TTC549 (cell line): ENCODE measurements around the gene TMIGD1.
"Not testable (repeated sequence)": the region's sequence is repeated elsewhere in the genome, so short reads cannot be mapped to it uniquely, and the experiment has no call there.

Experiments used
- FAIRE-seq: peaks from 2 replicates; lab custom pipeline; 2012; peaks lifted over from hg19 to GRCh38; lab: Jason Lieb, UNC

Gene TMIGD1

DNA sequence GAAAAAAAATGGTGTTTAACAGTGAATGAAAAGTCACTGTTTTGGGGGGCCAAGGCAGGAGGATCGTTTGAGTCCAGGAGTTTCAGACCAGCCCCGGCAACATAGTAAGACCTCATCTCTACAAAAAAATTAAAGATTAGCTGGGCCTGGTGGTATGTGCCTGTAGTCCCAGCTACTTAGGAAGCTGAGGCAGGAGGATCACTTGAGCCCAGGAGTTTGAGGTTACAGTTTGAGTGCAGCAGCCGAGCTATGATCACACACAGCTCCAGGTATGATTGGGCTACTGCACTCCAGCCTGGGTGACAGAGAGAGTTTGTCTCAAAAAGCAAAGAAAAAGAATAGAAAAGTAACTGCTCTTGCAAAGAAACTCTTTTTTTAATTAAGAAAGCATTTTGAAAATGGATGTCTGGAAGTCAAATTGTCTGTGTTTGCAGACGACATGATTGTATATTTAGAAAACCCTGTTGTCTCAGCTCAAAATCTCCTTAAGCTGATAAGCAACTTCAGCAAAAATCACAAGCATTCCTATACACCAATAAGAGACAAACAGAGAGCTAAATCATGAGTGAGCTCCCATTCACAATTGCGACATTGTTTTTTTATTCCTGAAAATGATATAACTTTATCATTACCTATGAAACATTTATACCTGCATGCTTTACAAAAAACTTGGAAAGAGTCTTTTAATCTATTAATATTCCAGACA is 24.4 kb upstream of the TMIGD1 start:
- FAIRE-seq = no peak

DNA sequence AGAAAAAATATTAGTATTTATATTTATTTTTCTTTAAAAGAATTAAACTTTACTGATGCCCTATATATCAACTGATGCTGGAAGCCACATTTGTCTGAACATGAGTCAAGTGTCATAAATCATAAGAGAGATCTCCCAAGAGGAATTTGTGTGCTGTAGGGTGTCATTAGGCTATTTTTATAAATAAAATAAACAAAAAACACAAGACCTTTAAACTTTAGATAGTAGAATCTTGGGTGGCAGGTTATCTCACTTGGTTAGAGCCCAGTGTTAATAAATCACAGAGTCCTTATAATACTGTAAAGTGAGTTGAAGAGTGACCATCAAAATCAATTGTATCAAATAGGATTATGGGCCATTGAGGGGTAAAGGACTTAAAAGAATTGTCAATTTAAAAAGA is 23.6 kb upstream of the TMIGD1 start:
- FAIRE-seq = no peak

DNA sequence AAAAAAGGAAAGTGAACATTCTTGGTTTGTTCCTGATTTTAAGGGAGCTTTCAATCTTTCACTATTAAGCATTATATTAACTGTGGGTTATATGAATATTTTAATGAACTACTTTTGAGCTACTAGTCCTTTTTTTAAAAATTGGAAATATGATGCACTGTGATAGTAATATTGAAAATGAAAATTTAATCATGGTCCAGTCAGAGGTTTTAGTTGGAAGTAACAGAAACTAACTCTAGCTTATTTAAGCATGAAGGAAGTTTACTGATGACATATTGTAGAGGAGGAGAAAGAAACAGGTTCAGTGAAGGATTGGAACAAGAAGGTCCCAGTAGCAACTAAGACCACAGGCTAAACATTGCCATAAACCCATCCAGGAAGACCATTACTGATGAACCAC is 20.8 kb upstream of the TMIGD1 start:
- FAIRE-seq = no peak

DNA sequence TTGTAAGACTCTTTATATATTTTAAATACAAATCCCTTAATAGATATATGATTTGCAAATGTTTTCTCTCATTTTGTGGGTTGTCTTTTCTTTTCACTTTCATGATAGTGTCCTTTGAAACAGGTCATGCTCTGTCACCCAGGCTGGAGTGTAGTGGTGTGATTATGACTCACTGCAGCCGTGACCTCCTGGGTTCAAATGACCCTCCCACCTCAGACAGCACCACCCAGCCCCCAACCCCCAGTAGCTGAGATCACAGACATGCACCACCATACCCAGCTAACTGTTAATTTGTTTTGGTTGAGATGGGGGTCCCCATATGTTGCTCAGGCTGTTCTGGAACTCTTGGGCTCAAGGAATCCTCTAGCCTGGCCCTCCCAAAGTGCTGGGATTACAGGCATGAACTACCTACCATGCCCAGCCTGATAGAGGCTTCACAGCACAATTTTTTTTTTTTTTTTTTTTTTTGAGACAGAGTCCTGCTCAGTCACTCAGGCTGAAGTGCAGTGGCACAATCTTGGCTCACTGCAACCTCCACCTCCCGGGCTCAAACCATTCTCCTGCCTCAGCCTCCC is 18.5 kb upstream of the TMIGD1 start:
- FAIRE-seq = no peak

DNA sequence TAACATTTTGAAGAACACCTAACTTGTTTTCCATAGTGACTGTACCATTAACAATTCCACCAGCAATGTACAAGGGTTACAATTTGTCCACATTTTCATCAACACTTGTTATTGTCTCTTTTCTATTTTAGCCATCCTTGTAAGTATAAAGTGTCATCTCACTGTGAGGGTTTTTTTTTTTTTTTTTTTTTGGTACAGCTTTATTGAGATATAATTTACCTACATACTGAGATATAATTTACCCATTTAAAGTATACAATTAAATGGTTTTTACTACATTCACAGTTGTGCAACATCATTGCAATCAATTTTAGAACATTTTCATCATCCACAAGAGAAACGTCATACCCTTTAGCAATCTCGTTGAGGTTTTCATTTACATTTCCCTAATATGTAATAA is 17.9 kb upstream of the TMIGD1 start:
- FAIRE-seq = no peak

DNA sequence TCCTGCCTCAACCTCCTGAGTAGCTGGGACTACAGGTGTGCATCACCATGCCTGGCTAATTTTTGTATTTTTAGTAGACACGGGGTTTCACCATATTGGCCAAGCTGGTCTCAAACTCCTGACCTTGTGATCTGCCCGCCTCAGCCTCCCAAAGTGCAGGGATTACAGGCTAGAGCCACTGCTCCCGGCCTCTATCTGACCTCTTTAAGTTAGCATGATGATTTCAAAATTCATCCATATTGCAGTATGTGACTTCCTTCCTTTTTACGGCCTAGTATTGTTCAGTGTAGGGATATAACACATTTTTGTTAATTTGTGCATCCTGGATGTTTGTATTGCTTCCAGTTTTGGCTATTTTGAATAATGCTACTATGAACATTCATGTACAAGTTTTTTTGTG is 17.4 kb upstream of the TMIGD1 start:
- not testable (repeated sequence) for FAIRE-seq

DNA sequence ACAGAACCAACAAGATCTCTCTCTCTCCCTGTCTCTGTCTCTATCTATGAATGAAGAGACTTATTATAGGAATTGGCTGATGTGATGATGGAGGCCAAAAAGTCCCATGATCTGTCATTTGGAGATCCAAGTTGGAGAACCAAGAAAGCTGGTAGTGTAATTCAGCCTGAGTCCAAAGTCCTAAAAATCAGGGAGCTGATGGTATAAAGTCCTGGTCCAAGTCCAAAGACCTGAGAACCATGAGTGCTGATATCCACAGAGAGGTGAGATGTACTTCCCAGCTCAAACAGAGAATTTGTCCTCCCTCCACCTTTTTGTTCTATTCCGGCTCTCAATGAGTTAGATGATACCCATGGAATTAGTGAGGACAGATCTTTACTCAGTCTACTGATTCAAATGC is 15.4 kb upstream of the TMIGD1 start:
- no peak for FAIRE-seq

DNA sequence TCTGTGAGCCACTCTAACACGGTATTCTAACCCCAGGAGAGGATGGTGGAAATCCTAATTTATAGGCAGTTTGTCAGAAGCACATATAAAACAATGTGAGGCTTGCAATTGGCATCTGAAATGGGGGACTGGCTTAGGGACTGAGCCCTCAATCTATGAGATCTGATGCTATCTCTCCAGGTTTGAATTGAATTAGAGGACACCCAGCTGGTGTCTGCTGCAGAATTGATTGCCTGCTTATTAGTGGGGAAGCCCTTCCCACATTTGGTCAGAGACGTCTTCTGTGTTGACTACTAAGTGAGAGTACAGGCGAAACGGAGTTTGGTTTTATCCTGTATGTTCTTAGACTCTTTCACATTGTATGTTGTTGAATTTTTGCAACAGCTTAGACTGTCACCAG is 13.6 kb upstream of the TMIGD1 start:
- no peak for FAIRE-seq

DNA sequence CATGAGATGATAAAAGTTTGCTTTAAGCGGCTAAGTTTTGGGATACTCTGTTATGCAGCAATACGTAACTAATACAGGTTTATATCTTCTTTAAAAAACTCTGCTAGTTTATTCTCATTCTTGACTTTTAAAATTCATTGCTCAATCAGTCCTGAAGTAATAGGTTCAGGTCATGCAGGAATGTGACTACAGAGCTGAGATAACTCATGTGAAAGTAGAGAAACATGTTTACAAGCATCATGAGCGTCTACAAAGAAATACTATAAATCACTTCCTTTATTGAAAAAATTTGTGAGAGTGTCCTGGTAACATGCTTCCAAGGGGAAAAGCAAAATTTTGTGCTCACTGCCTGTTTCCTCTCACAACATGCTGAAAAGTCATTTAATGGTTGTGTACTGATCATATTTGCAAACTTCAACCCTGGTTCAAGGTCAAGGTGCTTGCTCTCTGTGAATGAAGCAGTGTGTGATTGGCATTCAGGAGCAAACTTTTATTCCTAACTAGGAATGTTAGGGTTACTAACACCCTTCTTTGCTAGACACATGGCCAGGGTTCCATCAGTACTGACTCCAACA is 12.5 kb upstream of the TMIGD1 start:
- no peak for FAIRE-seq

DNA sequence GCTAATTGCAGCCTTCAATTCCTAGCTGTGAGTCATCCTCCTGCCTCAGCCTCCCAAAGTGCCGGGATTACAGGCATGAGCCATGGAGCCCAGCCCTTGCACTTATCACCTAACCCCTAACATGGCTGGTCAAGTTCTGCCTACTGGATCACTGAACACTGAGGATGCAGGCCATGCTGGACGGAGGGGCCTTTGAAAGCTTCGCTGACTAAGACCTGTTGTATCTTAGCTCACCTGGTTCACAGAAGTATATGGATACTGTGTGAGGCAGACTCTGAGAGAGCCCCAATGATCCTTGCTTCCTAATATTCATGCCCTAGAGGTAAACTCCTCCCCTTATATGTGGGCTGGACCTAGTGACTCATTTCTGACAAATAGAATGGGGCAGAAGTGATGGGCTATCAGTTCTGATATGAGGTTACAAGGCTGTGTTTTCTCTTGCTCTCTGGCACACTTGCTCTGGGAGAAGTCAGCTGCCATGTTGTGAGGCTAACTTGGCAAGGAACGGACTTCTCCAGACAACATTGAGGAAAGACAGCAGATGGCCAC is 11.7 kb upstream of the TMIGD1 start:
- FAIRE-seq = no peak

DNA sequence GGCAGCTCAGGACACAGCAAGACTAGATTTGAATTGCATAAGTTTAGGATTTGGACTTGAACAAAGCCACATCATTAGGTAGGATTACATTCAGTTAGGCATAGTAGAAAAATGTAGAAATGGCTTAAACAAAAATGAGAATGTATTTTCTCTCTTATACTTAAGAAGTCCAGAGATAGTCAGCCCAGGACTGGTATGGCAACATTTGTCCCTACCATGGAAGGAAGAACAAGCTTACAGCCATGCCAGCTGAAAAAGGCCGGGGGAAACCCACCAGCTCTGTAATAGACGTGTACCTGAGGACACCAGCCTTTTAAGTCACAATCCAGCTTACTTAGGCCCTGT is 11.2 kb upstream of the TMIGD1 start:
- FAIRE-seq = no peak

DNA sequence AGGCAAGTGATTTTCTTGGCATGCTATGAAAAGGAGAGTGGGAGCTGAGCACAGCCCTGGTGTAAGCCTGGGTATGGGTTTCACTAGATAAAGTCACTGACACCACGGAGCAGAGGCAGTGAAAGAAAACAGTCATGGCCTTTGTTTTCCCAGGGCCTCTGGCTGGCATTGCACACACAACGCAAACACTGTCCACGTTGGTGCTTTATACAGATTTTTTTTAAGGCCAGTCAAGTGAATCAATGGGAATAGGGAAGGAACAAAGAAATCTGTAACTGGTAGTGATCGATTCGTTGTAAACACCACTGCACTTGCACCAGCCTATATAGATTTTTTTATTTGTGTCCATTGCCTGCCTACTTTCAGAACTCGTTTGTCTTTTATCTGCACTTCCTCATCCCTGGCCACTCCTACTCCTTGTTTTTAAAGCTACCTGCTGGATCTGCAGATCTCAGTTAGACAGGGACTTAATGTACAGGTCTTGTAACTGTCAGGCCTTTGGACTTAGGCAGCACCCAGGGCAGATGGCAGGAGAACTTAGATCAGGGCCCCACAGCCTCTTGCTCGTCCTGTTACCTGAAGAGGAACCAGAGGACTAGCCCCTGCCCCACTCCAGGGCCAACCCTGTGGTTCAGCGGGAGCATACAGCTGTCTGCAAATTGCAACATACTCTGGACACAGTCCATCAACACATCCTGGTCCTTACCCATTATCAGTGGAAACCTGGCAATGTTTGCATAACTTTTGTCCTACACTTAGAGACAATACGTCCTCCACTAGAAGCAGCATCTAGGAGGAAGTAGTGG is 10.6 kb upstream of the TMIGD1 start:
- FAIRE-seq = no peak

DNA sequence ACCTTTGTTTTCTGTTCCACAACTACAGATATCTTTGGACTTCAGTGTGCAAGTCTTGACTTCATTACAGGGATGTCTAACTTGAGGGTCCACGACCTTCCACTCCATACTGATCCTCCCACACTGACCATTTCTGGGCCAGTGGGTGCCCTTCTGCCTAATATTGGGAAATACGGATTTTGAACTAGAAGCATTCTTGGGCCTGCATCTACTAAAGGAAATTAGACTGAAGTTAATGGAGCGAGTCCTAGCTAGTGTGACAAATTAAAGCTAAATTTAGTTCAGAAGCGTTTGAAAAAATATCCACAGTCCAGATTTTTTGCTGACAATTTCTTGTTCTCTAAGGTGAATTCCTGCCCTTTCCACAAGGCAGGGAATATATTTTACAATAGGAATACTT is 9.9 kb upstream of the TMIGD1 start:
- FAIRE-seq = no peak

DNA sequence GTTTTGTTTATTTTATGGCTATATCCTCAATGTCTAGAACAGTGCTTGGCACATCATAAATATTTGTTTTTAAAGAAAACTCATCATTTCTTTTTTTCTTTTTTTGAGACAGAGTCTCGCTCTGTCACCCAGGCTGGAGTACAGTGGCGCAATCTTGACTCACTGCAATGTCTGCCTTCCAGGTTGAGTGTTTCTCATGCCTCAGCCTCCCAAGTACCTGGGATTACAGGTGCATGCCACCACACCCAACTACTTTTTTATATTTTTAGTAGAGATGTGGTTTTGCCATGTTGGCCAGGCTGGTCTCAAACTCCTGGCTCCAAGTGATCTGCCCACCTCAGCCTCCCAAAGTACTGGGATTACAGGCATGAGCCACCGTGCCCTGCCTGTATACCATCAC is 9.4 kb upstream of the TMIGD1 start:
- not testable (repeated sequence) for FAIRE-seq

DNA sequence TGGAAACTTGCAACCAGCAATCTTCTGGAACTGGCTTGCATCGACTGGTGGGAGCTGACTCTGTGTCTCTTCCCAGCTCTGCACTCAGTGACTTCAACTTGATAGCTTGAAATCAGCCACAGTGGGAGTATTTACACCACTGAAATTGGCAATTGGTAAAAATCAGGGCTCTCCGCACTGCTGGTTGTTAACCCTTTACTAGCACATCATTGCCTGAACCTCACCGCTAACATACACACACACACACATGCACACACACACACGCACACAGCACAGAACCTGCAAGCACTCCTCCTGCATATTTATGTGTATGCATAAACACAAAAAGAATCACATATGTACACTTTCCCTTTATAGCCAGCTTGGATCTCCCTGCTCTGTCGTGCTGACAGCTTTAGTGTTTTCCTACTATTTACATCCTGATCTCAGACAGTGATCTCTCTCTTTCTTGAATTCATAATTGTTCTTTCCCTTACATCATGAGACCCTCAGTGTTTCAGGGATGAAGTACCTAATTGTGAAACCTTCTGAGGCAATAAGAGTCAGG is 7.9 kb upstream of the TMIGD1 start:
- FAIRE-seq = no peak

DNA sequence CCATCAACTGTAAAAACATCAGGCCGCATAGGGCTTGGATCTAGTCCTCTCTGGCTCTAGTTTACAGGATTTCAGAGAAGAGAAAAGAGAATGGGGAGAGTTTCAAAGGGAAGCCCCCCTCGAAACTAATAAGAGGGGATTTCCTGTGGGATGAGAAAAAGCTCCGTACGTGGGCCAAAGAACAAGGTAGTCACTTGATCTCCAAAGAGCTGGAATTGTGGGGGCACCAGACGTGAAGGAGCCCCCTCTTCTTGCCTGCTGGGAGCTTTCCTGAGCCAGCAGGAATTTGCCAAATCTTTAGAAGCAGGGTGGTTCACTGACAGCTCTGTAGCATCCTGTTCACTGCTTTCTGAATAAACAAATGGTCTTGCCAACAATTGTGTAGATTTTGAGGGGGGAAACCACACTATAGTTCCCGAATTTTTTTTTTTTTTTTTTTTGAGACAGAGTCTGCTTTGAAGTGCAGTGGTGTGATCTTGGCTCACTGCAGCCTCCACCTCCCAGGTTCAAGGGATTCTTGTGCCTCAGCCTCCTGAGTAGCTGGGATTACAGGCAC is 7.0 kb upstream of the TMIGD1 start:
- FAIRE-seq = no peak

DNA sequence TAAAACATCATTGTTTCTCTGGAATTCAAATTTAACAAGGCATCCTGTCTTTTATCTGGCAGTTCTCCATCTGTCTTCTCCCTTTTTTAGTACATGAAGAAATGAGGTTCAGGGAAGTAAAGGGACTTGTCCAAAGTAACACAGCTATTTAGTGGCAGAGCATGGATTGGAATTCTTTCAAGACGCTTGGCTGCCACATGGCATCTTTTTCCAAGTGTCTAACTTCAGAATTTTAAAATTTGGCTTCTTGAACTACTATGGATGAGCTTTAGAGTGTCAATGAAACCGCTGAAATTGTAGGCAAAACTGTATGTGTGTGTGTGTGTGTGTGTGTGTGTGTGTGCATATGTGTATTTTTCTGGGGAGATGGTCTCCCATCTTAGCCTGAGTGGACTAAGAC is 5.2 kb upstream of the TMIGD1 start:
- no peak for FAIRE-seq

DNA sequence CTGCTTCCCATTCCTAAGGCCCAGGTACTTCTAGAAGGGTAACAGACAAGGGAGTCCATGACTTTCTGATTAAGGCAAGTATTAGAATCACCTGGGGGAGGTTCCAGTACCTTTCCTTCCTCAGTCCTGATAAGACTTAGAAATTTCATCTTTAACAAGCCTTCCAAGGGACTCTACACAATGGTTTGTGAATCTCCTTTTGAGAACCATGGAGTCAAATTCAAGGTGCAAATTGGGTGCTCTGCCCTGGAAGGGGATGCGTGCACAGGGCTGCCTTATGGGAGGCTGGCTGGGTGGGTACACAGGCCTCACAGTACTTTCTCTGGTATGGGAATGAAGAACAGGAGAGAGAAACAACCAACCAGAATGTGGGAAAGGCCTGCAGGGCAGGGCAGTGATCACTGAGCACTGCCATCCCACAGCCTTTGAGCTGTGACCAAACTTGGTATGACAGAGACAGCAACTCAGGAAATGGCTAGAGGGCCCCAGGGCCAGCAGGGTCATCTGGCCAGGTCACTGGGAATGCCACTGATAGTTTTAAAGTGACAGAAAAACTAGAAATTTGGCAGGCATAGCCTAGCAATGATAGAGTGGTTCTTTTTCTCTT is 3.6 kb upstream of the TMIGD1 start:
- FAIRE-seq = no peak

DNA sequence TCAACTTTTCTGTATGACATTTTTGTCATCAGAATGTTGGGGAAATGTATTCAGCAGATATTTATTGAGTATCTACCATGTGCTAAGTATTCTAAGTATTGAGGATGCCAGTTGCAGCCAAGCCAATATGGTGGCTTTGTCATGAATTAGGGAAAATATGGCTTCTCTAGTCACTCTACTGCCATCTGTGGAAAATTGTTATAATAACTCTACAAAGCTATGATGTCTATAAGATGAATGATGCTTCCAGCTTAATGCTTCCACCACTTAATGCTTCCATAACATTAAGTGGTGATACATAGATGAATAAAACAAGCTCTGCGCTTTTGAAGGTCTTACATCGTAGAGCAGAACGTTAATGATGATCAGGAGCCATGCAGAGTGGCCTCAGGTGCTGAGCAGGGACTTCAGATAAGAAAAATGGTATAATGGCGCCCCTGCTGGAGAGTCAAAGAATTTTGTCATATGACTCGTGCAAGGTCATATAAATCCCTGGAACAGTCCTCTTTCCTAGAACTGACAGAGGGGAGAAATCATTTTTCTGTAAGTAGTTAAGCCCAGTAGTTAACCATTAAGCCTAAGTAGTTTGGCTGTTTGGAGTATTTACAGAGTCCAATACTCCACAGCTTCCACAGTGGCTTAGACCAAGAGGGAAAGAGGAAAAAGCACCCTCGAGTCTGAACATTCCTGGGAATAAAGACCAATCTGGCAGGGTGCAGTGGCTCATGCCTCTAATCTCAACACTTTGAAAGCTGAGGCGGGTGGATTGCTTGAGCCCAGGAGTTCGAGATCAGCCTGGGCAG is 2.7 kb upstream of the TMIGD1 start:
- peak; percentile 17 for FAIRE-seq

DNA sequence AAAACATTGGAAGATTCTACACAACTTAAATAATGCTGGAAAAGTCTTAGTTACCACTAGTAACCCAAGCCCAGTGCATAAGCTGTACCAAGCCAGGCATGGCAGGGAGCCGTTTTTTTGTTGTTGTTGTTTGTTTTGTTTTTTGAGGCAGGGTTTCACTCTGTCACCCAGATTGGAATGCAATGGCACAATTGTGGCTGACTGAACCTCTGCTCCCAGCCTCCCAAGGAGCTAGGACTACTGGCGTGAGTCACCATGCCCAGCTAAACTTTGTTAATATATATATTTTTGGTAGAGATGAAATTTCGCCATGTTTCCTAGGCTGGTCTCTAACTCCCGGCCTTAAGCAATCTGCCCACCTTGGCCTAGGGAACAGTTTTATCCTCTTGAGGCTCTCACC is 564 bp upstream of the TMIGD1 start:
- FAIRE-seq = no peak

DNA sequence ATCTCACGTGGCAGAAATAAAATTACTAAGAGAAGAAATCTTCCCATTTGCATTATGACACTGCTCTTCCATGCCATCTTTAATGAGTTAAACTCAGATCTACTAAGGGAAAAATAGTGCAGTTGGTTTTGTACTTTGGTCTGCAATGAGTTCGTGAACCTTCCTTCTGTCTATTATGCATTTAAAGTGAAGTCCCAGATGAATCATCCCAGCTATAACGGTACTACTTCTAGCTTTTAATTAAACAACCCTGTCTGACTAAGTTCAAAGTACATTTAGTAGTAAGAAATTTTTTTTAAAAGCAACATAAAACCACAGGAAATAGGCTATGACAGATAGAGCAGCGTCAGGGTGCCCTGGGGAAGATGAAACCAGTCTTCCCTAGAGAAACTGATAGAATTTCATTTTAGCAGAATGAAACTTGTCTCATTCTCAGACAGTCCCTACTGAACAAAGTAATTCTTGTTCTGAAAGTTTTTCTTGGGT is 1.8 kb downstream of the TMIGD1 start:
- no peak for FAIRE-seq
